ENCODE results near the gene SLC2A3. TPM values are rescaled to one million over a fixed set of nuclear protein-coding genes. Genes with fewer than 3 reads are reported as not detected.
"Not testable (repeated sequence)": the region's sequence is repeated elsewhere in the genome, so short reads cannot be mapped to it uniquely, and the experiment has no call there.

The SLC2A3 gene
- total RNA-seq, 1 donor = 91.5 TPM

DNA sequence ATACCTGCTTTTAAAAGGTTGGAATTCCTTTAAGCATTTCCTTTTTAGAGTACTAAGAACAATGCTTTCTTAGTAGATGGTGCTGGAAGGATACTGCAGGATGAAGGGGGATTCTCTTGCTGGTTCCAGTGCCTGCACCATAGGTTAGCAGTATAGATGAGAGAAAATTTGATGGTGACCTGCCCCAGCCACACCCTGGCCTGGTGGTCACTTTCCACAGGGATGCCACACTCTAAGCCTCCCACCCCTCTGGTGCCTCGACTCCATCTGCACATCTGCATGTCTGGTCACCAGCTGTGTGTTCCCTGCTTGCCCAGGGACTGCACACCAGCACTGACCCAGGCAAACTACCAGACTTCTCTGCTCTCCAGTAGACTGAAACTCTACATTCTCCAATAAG is 19.1 kb downstream of the SLC2A3 start:
- peak; percentile 38 for DNase-seq (ENCODE audit: low read depth)
- H3K4me3 ChIP-seq (ENCODE audit: low read depth, low read length) = no peak overlapping the region
- TF ChIP-seq, protein P1, sequence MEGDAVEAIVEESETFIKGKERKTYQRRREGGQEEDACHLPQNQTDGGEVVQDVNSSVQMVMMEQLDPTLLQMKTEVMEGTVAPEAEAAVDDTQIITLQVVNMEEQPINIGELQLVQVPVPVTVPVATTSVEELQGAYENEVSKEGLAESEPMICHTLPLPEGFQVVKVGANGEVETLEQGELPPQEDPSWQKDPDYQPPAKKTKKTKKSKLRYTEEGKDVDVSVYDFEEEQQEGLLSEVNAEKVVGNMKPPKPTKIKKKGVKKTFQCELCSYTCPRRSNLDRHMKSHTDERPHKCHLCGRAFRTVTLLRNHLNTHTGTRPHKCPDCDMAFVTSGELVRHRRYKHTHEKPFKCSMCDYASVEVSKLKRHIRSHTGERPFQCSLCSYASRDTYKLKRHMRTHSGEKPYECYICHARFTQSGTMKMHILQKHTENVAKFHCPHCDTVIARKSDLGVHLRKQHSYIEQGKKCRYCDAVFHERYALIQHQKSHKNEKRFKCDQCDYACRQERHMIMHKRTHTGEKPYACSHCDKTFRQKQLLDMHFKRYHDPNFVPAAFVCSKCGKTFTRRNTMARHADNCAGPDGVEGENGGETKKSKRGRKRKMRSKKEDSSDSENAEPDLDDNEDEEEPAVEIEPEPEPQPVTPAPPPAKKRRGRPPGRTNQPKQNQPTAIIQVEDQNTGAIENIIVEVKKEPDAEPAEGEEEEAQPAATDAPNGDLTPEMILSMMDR (IDR thresholded peaks at IDR 0.05; ENCODE audit: insufficient read depth, low read depth, low read length) = no peak

DNA sequence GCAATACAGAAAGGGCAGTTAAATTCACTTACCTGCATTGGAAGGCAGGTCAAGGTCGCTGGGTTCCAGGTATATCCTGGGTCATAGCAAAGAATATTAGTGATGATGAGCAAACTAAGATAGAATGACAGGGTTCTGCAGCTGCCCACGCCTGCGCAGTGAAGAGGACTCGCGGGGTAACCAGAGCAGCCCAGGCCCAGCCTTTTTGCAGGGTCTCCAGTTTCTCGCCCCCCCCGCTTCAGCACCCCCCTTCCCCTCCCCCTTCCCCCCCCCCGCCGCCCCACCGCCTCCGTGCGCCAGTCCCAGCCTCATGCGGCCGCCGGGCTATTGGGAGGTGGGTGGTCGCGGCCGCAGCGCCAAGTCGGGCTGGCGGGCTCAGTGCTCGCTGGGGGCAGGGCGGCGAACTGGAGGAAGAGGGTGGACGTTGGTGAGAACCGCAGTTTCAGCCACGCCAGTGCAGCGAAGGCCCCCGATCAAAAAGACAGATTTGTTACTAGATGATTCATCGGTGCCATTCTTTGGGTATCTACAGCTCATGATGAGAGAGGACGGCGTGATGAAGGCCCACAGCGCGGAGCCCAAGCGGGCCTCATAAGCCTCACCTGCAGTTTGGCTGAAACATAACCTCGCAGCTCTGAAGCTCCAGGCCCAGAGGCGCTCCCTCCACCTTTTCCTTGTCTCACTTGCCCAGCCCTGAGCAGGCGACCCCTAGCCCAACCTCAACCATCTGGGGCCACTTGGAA is 20.2 kb downstream of the SLC2A3 start:
- peak; percentile 21 for DNase-seq (ENCODE audit: low read depth)
- peak overlapping the region; percentile 28 for H3K4me3 ChIP-seq (ENCODE audit: low read depth, low read length)

DNA sequence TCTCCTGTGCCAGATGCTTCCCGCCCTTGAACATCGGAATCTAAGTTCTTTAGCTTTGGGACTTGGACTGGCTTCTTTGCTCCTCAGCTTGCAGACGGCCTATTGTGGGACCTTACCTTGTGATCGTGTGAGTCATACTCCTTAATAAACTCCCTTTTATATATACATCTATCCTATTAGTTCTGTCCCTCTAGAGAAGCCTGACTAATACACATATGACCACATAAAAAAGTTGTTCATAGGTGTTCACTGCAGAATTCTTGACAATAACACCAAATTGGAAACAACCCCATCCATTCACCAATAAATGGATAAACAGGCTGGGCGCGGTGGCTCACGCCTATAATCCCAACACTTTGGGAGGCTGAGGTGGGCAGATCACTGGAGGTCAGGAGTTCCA is 25.9 kb downstream of the SLC2A3 start:
- not testable (repeated sequence) for DNase-seq (ENCODE audit: low read depth); H3K4me3 ChIP-seq (ENCODE audit: low read depth, low read length)

More for the DNA sequence above, 20.2 kb downstream of the SLC2A3 start:
- TF ChIP-seq, protein P1 (IDR thresholded peaks at IDR 0.05; ENCODE audit: insufficient read depth, low read depth, low read length) = no peak

DNA sequence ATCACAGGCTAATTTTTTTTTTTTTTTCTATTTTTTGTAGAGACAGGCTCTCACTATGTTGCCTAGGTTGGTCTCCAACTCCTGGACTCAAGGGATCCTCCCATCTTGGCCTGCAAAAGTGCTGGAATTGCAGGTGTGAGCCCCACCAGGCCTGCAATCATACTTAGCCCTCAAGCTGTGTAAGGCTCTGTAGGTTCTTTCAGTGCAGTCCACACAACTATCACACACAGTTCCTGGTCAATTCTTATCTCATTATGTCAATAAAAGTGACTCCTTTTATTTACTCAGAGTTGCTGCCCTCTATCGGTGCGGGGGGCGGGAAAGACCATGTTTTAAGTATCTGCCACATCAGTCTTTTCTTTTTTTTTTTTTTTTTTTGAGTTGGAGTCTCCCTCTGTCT is 29.0 kb downstream of the SLC2A3 start:
- H3K4me3 ChIP-seq (ENCODE audit: low read depth, low read length) = no peak overlapping the region
- peak; percentile 57 for DNase-seq (ENCODE audit: low read depth)
- TF ChIP-seq, protein P1 (IDR thresholded peaks at IDR 0.05; ENCODE audit: insufficient read depth, low read depth, low read length) = peak; percentile 43

DNA sequence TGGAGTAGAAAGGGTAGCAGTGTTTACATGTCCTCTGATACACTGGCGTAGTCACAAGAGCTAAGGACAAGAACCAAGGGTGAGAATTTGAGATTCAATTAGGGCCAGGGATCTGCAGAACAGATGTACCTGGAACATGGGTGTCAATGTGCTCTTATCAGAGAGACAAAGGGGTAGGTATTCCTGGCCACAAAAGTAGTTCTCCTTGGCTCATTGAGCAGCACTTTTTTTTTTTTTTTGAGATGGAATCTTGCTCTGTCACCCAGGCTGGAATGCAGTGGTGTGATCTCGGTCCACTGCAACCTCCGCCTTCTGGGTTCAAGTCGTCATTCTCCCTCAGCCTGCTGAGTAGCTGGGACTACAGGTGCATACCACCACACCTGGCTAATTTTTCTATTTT is 29.7 kb downstream of the SLC2A3 start:
- DNase-seq (ENCODE audit: low read depth) = not testable (repeated sequence)

DNA sequence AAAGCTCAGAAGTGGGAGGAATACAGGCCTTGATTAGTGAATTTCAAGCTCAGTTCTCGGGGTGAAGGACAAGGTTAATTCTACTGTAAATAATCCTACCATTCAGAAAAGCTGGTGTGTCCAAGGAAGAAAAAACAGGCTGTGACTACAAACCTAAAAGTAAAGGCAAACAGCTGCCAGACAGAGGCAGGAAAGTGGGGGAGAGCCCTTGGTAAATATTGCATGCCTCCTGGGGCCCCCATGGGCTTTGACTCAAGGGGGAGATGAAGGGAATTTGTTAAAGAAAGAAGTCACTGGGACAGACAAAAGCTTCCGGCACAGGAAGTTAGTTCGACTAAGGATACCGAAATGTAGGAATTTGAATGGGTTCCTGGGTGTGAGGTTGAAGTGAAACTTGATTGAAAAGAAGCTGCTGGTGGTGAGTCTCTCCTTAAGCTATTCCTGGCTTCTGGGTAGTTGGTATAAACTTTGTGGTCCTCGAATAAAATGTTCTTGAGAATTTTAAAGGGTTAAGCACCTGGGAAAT is 30.3 kb downstream of the SLC2A3 start:
- H3K4me3 ChIP-seq (ENCODE audit: low read depth, low read length); DNase-seq (ENCODE audit: low read depth): not testable (repeated sequence)

More for the DNA sequence above, 29.7 kb downstream of the SLC2A3 start:
- not testable (repeated sequence) for H3K4me3 ChIP-seq (ENCODE audit: low read depth, low read length)

DNA sequence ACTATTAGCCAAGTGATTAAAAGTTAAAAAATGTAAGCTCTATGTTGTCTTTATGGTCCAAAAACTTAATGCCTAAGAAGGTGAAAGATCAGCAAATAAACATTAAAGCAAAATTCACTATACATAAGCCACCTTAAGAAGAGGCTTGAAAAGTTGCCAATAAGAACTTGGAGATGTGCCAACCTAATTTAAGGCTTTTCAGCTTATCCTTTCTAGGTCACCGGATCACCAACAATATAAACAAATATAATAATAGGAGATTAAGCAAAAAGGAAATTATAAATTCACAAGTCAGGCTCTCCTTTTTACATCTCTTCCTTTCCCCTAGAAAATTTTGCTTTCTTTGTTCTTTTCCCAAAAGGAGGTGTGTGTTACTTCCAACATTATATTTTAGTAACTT is 30.9 kb downstream of the SLC2A3 start:
- H3K4me3 ChIP-seq (ENCODE audit: low read depth, low read length) = no peak overlapping the region
- DNase-seq (ENCODE audit: low read depth) = peak; percentile 71
- TF ChIP-seq, protein P1 (IDR thresholded peaks at IDR 0.05; ENCODE audit: insufficient read depth, low read depth, low read length) = no peak

DNA sequence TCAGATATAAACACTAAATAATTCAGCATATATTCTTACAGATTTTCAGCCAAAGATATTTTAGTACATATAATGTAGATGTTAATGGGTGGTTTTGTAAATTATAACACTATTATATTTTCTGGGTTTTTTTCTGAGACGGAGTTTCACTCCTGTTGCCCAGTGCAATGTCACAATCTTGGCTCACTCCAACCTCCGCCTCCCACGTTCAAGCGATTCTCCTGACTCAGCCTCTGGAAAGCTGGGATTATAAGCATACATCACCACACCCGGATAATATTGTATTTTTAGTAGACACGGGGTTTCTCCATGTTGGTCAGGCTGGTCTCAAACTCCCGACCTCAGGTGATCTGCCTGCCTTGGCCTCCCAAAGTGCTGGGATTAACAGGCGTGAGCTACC is 33.6 kb downstream of the SLC2A3 start:
- not testable (repeated sequence) for H3K4me3 ChIP-seq (ENCODE audit: low read depth, low read length); DNase-seq (ENCODE audit: low read depth)

DNA sequence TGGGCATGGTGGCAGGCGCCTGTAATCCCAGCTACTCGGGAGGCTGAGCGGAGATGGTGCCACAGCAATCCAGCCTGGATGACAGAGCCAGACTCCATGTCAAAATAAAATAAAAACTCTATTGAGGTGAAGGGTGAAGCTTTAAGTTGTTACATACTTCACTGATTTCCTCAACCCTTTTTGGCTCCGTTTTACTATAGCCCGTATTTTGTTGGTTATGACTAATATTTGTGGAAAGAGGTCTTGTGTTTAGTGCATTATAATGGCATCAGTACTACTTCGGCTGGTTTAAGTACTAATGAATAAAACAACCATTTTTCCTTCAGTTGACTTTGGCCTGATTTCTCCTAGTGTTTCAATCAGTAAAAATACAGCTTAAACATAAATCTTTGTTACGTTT is 36.2 kb downstream of the SLC2A3 start:
- no peak overlapping the region for H3K4me3 ChIP-seq (ENCODE audit: low read depth, low read length)
- peak; percentile 15 for DNase-seq (ENCODE audit: low read depth)
- TF ChIP-seq, protein P1 (IDR thresholded peaks at IDR 0.05; ENCODE audit: insufficient read depth, low read depth, low read length) = no peak

DNA sequence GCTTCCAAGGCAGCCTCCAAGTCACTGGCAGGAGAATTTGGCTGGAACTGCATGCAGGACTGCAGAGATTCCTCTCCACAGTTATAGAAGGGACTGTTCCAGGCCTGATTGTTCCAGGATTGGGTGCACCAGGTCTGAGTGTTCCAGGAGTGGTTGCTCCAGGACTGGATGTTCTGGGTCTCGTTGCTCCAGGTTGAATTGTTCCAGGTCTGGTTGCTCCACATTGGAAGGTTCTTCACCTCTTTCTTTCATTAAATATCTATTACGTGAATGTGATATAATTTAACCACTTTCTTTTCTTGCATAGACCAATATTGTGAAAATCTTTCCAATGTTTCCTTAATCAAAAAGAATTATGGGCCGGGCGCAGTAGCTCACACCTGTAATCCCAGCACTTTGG is 39.3 kb downstream of the SLC2A3 start:
- DNase-seq (ENCODE audit: low read depth); H3K4me3 ChIP-seq (ENCODE audit: low read depth, low read length): not testable (repeated sequence)

All from fibroblast of villous mesenchyme (primary cell).